ENCODE data around the gene MGAT4C.
A peak's percentile ranks its signal among the peaks of the same experiment; 100 is the strongest.

The MGAT4C gene

GRCh38 chr12:86193931-86194330, 62.3 kb downstream of the MGAT4C start:
- no peak overlapping the region for H3K27ac ChIP-seq
- no peak for TF ChIP-seq CTCF (conservative IDR thresholded peaks at IDR 0.05)
- TF ChIP-seq ZFX (IDR thresholded peaks at IDR 0.05), result no peak

- no peak overlapping the region for H3K27ac ChIP-seq
- TF ChIP-seq ZFX (IDR thresholded peaks at IDR 0.05), result no peak
- TF ChIP-seq CTCF (conservative IDR thresholded peaks at IDR 0.05), result no peak
These were observed 68.0 kb downstream of the MGAT4C start for GRCh38 chr12:86188226-86188625.

- no peak overlapping the region for H3K27ac ChIP-seq
- TF ChIP-seq ZFX (IDR thresholded peaks at IDR 0.05) (no peak), CTCF (conservative IDR thresholded peaks at IDR 0.05) (peak; percentile 21)
These were observed 69.7 kb downstream of the MGAT4C start for GRCh38 chr12:86186449-86186848.

- H3K27ac ChIP-seq, result no peak overlapping the region
- TF ChIP-seq ZFX (IDR thresholded peaks at IDR 0.05) (no peak), CTCF (conservative IDR thresholded peaks at IDR 0.05) (no peak)
These were observed 76.3 kb downstream of the MGAT4C start for GRCh38 chr12:86179855-86180254.

- no peak overlapping the region for H3K27ac ChIP-seq
- TF ChIP-seq ZFX (IDR thresholded peaks at IDR 0.05) (no peak), CTCF (conservative IDR thresholded peaks at IDR 0.05) (no peak)
These were observed 82.0 kb downstream of the MGAT4C start for GRCh38 chr12:86174188-86174587.

- H3K27ac ChIP-seq, result no peak overlapping the region
- TF ChIP-seq ZFX (IDR thresholded peaks at IDR 0.05) (no peak), CTCF (conservative IDR thresholded peaks at IDR 0.05) (no peak)
These were observed 83.2 kb downstream of the MGAT4C start for GRCh38 chr12:86172913-86173443.

- no peak overlapping the region for H3K27ac ChIP-seq
- no peak for TF ChIP-seq ZFX (IDR thresholded peaks at IDR 0.05)
- TF ChIP-seq CTCF (conservative IDR thresholded peaks at IDR 0.05), result no peak
These were observed 86.1 kb downstream of the MGAT4C start for GRCh38 chr12:86170051-86170450.
